ENCODE measurements around the gene NOX4. TPM values are rescaled to one million over a fixed set of nuclear protein-coding genes. Genes with fewer than 3 reads are reported as not detected.
"Not testable (repeated sequence)": the region's sequence is repeated elsewhere in the genome, so short reads cannot be mapped to it uniquely, and the experiment has no call there.

Gene NOX4
- total and polyA plus RNA-seq, 7 experiments from 2014 or later = not detected

GRCh38 chr11:89354513-89354912 lies 136.7 kb downstream of the NOX4 start:
- H3K36me3 ChIP-seq (ENCODE audit: control insufficient read depth in 2 of 3, insufficient read depth in 3 of 3, low read length in 3 of 3); H3K27ac ChIP-seq (ENCODE audit: low read depth, low read length); H3K9me3 ChIP-seq (ENCODE audit: control insufficient read depth in 2 of 3, low read length in 3 of 3); DNase-seq; H3K4me1 ChIP-seq (ENCODE audit: control insufficient read depth in 2 of 2, insufficient read depth in 2 of 2, low read length in 2 of 2); ATAC-seq; H3K9me3 Mint-ChIP-seq; H3K4me1 Mint-ChIP-seq; POLR2A ChIA-PET; H3K27me3 Mint-ChIP-seq; H3K4me3 ChIP-seq (ENCODE audit: low read length); H3K27me3 ChIP-seq (ENCODE audit: control insufficient read depth in 2 of 2, insufficient read depth in 2 of 2, low read length in 2 of 2); H3K36me3 Mint-ChIP-seq; H3K4me3 Mint-ChIP-seq; CTCF ChIA-PET; H3K27ac Mint-ChIP-seq; intact Hi-C loops (cut with micrococcal nuclease): not testable (repeated sequence)

DNA sequence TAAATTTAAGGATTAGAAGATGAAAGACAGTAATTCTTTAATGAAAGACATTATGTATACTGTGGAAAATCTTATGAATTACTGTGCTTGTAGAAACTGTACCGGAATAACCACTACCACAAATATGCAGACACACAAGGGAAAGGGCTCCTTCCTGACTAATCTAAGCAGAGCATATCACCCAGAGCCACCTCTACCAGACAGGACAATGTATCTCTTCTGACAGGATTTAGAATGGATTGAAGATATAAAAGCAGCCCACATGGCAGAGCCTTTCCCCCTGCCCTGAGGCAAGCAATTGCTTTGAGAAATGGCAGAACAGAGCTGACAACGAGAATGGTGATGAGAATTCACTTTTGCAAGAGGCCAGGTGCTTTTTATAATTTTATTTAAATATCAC lies 144.1 kb downstream of the NOX4 start:
- intact Hi-C loops (cut with micrococcal nuclease) = no loop called here
- no peaks in the 10 kb centered on the region for H3K27me3 ChIP-seq (ENCODE audit: control insufficient read depth in 2 of 2, insufficient read depth in 2 of 2, low read length in 2 of 2)
- peaks cover 0 to 3% (median 0%) of the 10 kb centered on the region in 11 donors for H3K9me3 Mint-ChIP-seq
- H3K4me3 ChIP-seq (ENCODE audit: low read length) = no peak overlapping the region
- ATAC-seq (no peak), DNase-seq (no peak)
- H3K4me1 ChIP-seq (ENCODE audit: control insufficient read depth in 2 of 2, insufficient read depth in 2 of 2, low read length in 2 of 2) = no peaks in the 10 kb centered on the region
- no peaks in the 10 kb centered on the region for H3K36me3 ChIP-seq (ENCODE audit: control insufficient read depth in 2 of 3, insufficient read depth in 3 of 3, low read length in 3 of 3)
- H3K27ac ChIP-seq (ENCODE audit: low read depth, low read length) = no peak overlapping the region
- no peak overlapping the region for H3K4me3 Mint-ChIP-seq
- peaks cover 0 to 1% (median 0%) of the 10 kb centered on the region in 7 donors for H3K4me1 Mint-ChIP-seq
- H3K27me3 Mint-ChIP-seq = no peaks in the 10 kb centered on the region
- H3K36me3 Mint-ChIP-seq = no peaks in the 10 kb centered on the region
- H3K9me3 ChIP-seq (ENCODE audit: control insufficient read depth in 2 of 3, low read length in 3 of 3) = no peaks in the 10 kb centered on the region
- H3K27ac Mint-ChIP-seq = no peak overlapping the region
- ChIA-PET CTCF (no interaction called here), POLR2A (no interaction called here)

DNA sequence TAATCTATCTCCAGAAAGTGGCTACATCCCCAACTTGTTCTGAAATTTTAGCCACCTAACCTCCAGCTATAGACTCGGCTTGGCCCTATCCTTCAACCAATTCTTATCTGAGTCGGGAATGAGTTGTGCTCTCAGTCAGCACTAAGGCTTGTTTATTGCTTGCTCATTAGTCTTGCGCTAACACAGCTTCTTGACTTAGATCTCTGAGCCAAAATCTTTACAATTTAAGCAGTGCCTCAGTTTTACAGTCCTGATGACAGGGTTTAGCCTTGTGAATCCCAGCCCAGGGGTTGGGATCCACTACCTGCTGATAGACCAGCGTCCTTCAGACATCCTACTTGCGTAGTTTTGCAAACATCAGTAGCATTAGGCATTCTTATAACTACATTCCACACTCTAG lies 144.6 kb downstream of the NOX4 start:
- Mint-ChIP-seq H3K27ac (no peak overlapping the region), H3K4me3 (no peak overlapping the region), H3K36me3 (no peaks in the 10 kb centered on the region), H3K27me3 (no peaks in the 10 kb centered on the region), H3K4me1 (peaks cover 0 to 1% (median 0%) of the 10 kb centered on the region in 7 donors), H3K9me3 (peaks cover 0 to 4% (median 0%) of the 10 kb centered on the region in 11 donors)
- H3K36me3 ChIP-seq (ENCODE audit: control insufficient read depth in 2 of 3, insufficient read depth in 3 of 3, low read length in 3 of 3) = no peaks in the 10 kb centered on the region
- no peaks in the 10 kb centered on the region for H3K4me1 ChIP-seq (ENCODE audit: control insufficient read depth in 2 of 2, insufficient read depth in 2 of 2, low read length in 2 of 2)
- no peaks in the 10 kb centered on the region for H3K9me3 ChIP-seq (ENCODE audit: control insufficient read depth in 2 of 3, low read length in 3 of 3)
- no peaks in the 10 kb centered on the region for H3K27me3 ChIP-seq (ENCODE audit: control insufficient read depth in 2 of 2, insufficient read depth in 2 of 2, low read length in 2 of 2)
- ChIA-PET POLR2A (no interaction called here), CTCF (no interaction called here)
- intact Hi-C loops (cut with micrococcal nuclease) = no loop called here
- ATAC-seq = no peak
- H3K27ac ChIP-seq (ENCODE audit: low read depth, low read length) = no peak overlapping the region
- DNase-seq = no peak
- no peak overlapping the region for H3K4me3 ChIP-seq (ENCODE audit: low read length)

- H3K27ac Mint-ChIP-seq; H3K36me3 Mint-ChIP-seq; H3K9me3 Mint-ChIP-seq; H3K27me3 Mint-ChIP-seq; H3K27ac ChIP-seq (ENCODE audit: low read depth, low read length); DNase-seq; H3K27me3 ChIP-seq (ENCODE audit: control insufficient read depth in 2 of 2, insufficient read depth in 2 of 2, low read length in 2 of 2); CTCF ChIA-PET; H3K4me1 ChIP-seq (ENCODE audit: control insufficient read depth in 2 of 2, insufficient read depth in 2 of 2, low read length in 2 of 2); intact Hi-C loops (cut with micrococcal nuclease); ATAC-seq; POLR2A ChIA-PET; H3K36me3 ChIP-seq (ENCODE audit: control insufficient read depth in 2 of 3, insufficient read depth in 3 of 3, low read length in 3 of 3); H3K4me3 Mint-ChIP-seq; H3K9me3 ChIP-seq (ENCODE audit: control insufficient read depth in 2 of 3, low read length in 3 of 3); H3K4me1 Mint-ChIP-seq; H3K4me3 ChIP-seq (ENCODE audit: low read length): not testable (repeated sequence)
Observed at GRCh38 chr11:89342880-89343572, 148.1 kb downstream of the NOX4 start.

- POLR2A ChIA-PET, H3K4me3 Mint-ChIP-seq: not testable (repeated sequence)
Observed at GRCh38 chr11:89340450-89340849, 150.7 kb downstream of the NOX4 start.

GRCh38 chr11:89338073-89338472 lies 153.1 kb downstream of the NOX4 start:
- H3K4me1 Mint-ChIP-seq; POLR2A ChIA-PET; H3K27me3 ChIP-seq (ENCODE audit: control insufficient read depth in 2 of 2, insufficient read depth in 2 of 2, low read length in 2 of 2); CTCF ChIA-PET; intact Hi-C loops (cut with micrococcal nuclease); ATAC-seq; H3K4me1 ChIP-seq (ENCODE audit: control insufficient read depth in 2 of 2, insufficient read depth in 2 of 2, low read length in 2 of 2); H3K9me3 Mint-ChIP-seq; H3K27me3 Mint-ChIP-seq; H3K4me3 ChIP-seq (ENCODE audit: low read length); H3K27ac Mint-ChIP-seq; H3K9me3 ChIP-seq (ENCODE audit: control insufficient read depth in 2 of 3, low read length in 3 of 3); H3K36me3 ChIP-seq (ENCODE audit: control insufficient read depth in 2 of 3, insufficient read depth in 3 of 3, low read length in 3 of 3); H3K4me3 Mint-ChIP-seq; H3K36me3 Mint-ChIP-seq; H3K27ac ChIP-seq (ENCODE audit: low read depth, low read length); DNase-seq: not testable (repeated sequence)

More at GRCh38 chr11:89340450-89340849, 150.7 kb downstream of the NOX4 start:
- H3K4me1 Mint-ChIP-seq; H3K27me3 Mint-ChIP-seq; H3K27ac ChIP-seq (ENCODE audit: low read depth, low read length); CTCF ChIA-PET; H3K9me3 Mint-ChIP-seq; H3K4me3 ChIP-seq (ENCODE audit: low read length); ATAC-seq; DNase-seq; H3K27me3 ChIP-seq (ENCODE audit: control insufficient read depth in 2 of 2, insufficient read depth in 2 of 2, low read length in 2 of 2); H3K36me3 ChIP-seq (ENCODE audit: control insufficient read depth in 2 of 3, insufficient read depth in 3 of 3, low read length in 3 of 3); H3K36me3 Mint-ChIP-seq; intact Hi-C loops (cut with micrococcal nuclease); H3K9me3 ChIP-seq (ENCODE audit: control insufficient read depth in 2 of 3, low read length in 3 of 3); H3K27ac Mint-ChIP-seq; H3K4me1 ChIP-seq (ENCODE audit: control insufficient read depth in 2 of 2, insufficient read depth in 2 of 2, low read length in 2 of 2): not testable (repeated sequence)

- H3K4me1 ChIP-seq (ENCODE audit: control insufficient read depth in 2 of 2, insufficient read depth in 2 of 2, low read length in 2 of 2); ATAC-seq; H3K36me3 ChIP-seq (ENCODE audit: control insufficient read depth in 2 of 3, insufficient read depth in 3 of 3, low read length in 3 of 3); H3K4me3 ChIP-seq (ENCODE audit: low read length); POLR2A ChIA-PET; DNase-seq; H3K27ac ChIP-seq (ENCODE audit: low read depth, low read length); H3K9me3 ChIP-seq (ENCODE audit: control insufficient read depth in 2 of 3, low read length in 3 of 3); H3K27ac Mint-ChIP-seq; H3K4me1 Mint-ChIP-seq; H3K27me3 ChIP-seq (ENCODE audit: control insufficient read depth in 2 of 2, insufficient read depth in 2 of 2, low read length in 2 of 2); H3K27me3 Mint-ChIP-seq; H3K36me3 Mint-ChIP-seq; CTCF ChIA-PET; intact Hi-C loops (cut with micrococcal nuclease); H3K9me3 Mint-ChIP-seq; H3K4me3 Mint-ChIP-seq: not testable (repeated sequence)
Observed at GRCh38 chr11:89337100-89337650, 154.0 kb downstream of the NOX4 start.

Measured in naive thymus-derived CD4-positive, alpha-beta T cell (primary cell).